Panc1 (cell line): ENCODE data around the gene FAM83F. TPM values are rescaled to one million over a fixed set of nuclear protein-coding genes. Genes with fewer than 3 reads are reported as not detected.

Source experiments
- ATAC-seq: fragments of 200-7000 bp; cut with Tn5 transposase; 2 replicates; pipeline ENCODE4 v1.9.1; 2020; ENCODE audit warnings: mild to moderate bottlenecking, moderate library complexity
- BruUV-seq: library from RNA; stranded (reverse); fragments of 400-500 nt; replicated peaks from 2 replicates; lab custom pipeline; 2021; lab: Mats Ljungman, UMichigan
- CTCF ChIA-PET: fragments of 300-600 bp; sonication (Branson Sonifier 250); formaldehyde crosslinking; loops from one replicate; lab custom pipeline; 2022; ENCODE audit warnings: antibody characterized with exemption; lab: Charles Lee
- POLR2A ChIA-PET: fragments of 300-600 bp; sonication (Branson Sonifier 250); formaldehyde crosslinking; loops from one replicate; lab custom pipeline; 2022; ENCODE audit warnings: antibody characterized with exemption; lab: Charles Lee
- DNase-seq: peaks from one replicate; pipeline ENCODE4 v3.0.0-alpha.2; 2010; ENCODE audit warnings: low read depth, low spot score
- H3K27ac ChIP-seq: 2 replicates; pipeline ENCODE4 v1.5.1; 2011; ENCODE audit warnings: mild to moderate bottlenecking, low read length, inconsistent platforms
- H3K27me3 ChIP-seq: fragments of 200-500 bp; sonication (Bioruptor generic); 2 replicates; pipeline ENCODE4 v1.6.0; 2014; ENCODE audit warnings: low read length, inconsistent platforms; ENCODE audit not compliant: control insufficient read depth, insufficient read depth
- H3K36me3 ChIP-seq: fragments of 200-500 bp; sonication (Bioruptor generic); 2 replicates; pipeline ENCODE4 v1.5.1; 2014; ENCODE audit warnings: inconsistent platforms, mild to moderate bottlenecking, low read length, moderate library complexity; ENCODE audit not compliant: control insufficient read depth, insufficient read depth
- H3K4me1 ChIP-seq: 2 replicates; pipeline ENCODE4 v1.5.1; 2011; ENCODE audit warnings: inconsistent platforms, mild to moderate bottlenecking, low read length, moderate library complexity; ENCODE audit not compliant: control insufficient read depth, insufficient read depth
- H3K4me3 ChIP-seq, 2 experiments: 2 replicates each; pipeline ENCODE4 v1.5.1; 2011 to 2012; ENCODE audit warnings: low read depth in 2 of 2, low read length in 2 of 2, mild to moderate bottlenecking in 2 of 2, inconsistent platforms in 1 of 2, moderate library complexity in 1 of 2
- H3K9me3 ChIP-seq: fragments of 200-500 bp; sonication (Bioruptor generic); 2 replicates; pipeline ENCODE4 v1.5.1; 2014; ENCODE audit warnings: low read depth, mild to moderate bottlenecking, inconsistent platforms, low read length, moderate library complexity; ENCODE audit not compliant: control insufficient read depth, insufficient read depth
- POLR2AphosphoS5 ChIP-seq: IDR thresholded peaks from 2 replicates; pipeline ENCODE4 v1.6.1; 2012; ENCODE audit warnings: mild to moderate bottlenecking, low read depth, low read length, moderate library complexity
- SIN3A ChIP-seq: IDR thresholded peaks from 2 replicates; pipeline ENCODE4 v1.6.1; 2012; ENCODE audit warnings: low read depth, mild to moderate bottlenecking, low read length, moderate library complexity, borderline replicate concordance; ENCODE audit not compliant: insufficient read depth
- TCF7L2 ChIP-seq: IDR thresholded peaks from 2 replicates; pipeline ENCODE4 v1.6.1; 2011; ENCODE audit warnings: mild to moderate bottlenecking, low read depth, low read length, inconsistent platforms
- in situ Hi-C: cut with HindIII; loops from 2 replicates; pipeline ENCODE4 v1.10.0; 2016; ENCODE audit warnings: low sequenced_read_pairs, low pct_unique_long_range_greater_than_20kb
- intact Hi-C: fragments of 100-400 bp; cut with micrococcal nuclease; formaldehyde crosslinking; loops from one replicate; pipeline ENCODE4 v1.10.0; 2022; ENCODE audit not compliant: unreplicated experiment
- total RNA-seq: library from RNA; stranded (reverse); gene quantifications from one replicate; pipeline ENCODE4 v1.2.1, GENCODE V29; 2021; ENCODE audit not compliant: unreplicated experiment
- TF ChIP-seq, protein P1 (sequence below): fragments of 450-650 bp; IDR thresholded peaks from 2 replicates; pipeline ENCODE4 v1.5.1; 2017; ENCODE audit warnings: mild to moderate bottlenecking
- TF ChIP-seq, protein P2 (sequence below), 2 experiments: IDR thresholded peaks; 2 replicates each; pipeline ENCODE4 v1.6.1; 2011 to 2012; ENCODE audit warnings: low read depth in 2 of 2, control low read depth in 1 of 2, low read length in 1 of 2, mild to moderate bottlenecking in 1 of 2, moderate library complexity in 1 of 2; ENCODE audit not compliant: insufficient read depth in 1 of 2

FAM83F gene
- total RNA-seq, 1 experiment from 2014 or later, result 0.05 TPM

DNA sequence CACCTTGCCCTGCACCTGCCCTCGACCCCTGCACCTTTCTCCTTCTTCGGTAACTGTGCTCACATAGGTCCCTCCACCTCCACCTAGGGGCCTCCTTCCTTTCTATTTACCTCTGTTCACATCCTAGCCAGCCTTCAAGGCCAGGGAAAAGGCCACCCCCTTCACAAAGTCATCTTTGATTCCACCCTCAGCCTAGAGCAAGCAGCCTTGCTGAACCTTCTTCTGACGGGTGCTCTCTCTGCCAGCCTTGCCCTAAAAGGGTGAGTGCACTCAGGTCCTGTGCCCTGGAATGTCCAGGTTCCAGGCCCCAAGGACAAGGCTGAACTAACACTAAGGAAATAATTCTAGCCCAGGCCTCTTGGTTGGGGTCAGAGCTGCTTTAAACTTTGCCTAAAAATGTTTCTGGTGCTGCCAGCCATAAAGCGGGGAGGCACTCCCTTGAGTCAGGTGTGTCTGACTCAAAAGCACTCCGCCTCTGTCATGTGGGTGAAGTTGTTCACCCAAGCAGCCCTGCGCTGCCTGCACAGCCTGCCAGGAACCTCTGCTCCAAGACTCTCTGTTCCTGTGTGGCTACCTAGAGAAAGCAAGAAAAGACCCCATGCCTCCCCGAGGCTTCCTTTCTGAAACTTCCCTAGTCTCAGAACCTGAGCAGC is 9.2 kb upstream of the FAM83F start:
- ChIA-PET POLR2A (no interaction called here), CTCF (no interaction called here)
- TF ChIP-seq SIN3A, result no peak
- TF ChIP-seq POLR2AphosphoS5, result no peak
- TF ChIP-seq, protein P1, sequence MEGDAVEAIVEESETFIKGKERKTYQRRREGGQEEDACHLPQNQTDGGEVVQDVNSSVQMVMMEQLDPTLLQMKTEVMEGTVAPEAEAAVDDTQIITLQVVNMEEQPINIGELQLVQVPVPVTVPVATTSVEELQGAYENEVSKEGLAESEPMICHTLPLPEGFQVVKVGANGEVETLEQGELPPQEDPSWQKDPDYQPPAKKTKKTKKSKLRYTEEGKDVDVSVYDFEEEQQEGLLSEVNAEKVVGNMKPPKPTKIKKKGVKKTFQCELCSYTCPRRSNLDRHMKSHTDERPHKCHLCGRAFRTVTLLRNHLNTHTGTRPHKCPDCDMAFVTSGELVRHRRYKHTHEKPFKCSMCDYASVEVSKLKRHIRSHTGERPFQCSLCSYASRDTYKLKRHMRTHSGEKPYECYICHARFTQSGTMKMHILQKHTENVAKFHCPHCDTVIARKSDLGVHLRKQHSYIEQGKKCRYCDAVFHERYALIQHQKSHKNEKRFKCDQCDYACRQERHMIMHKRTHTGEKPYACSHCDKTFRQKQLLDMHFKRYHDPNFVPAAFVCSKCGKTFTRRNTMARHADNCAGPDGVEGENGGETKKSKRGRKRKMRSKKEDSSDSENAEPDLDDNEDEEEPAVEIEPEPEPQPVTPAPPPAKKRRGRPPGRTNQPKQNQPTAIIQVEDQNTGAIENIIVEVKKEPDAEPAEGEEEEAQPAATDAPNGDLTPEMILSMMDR, result no peak
- TF ChIP-seq TCF7L2, result no peak
- TF ChIP-seq, protein P2, sequence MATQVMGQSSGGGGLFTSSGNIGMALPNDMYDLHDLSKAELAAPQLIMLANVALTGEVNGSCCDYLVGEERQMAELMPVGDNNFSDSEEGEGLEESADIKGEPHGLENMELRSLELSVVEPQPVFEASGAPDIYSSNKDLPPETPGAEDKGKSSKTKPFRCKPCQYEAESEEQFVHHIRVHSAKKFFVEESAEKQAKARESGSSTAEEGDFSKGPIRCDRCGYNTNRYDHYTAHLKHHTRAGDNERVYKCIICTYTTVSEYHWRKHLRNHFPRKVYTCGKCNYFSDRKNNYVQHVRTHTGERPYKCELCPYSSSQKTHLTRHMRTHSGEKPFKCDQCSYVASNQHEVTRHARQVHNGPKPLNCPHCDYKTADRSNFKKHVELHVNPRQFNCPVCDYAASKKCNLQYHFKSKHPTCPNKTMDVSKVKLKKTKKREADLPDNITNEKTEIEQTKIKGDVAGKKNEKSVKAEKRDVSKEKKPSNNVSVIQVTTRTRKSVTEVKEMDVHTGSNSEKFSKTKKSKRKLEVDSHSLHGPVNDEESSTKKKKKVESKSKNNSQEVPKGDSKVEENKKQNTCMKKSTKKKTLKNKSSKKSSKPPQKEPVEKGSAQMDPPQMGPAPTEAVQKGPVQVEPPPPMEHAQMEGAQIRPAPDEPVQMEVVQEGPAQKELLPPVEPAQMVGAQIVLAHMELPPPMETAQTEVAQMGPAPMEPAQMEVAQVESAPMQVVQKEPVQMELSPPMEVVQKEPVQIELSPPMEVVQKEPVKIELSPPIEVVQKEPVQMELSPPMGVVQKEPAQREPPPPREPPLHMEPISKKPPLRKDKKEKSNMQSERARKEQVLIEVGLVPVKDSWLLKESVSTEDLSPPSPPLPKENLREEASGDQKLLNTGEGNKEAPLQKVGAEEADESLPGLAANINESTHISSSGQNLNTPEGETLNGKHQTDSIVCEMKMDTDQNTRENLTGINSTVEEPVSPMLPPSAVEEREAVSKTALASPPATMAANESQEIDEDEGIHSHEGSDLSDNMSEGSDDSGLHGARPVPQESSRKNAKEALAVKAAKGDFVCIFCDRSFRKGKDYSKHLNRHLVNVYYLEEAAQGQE (IDR thresholded peaks at IDR 0.05; ENCODE audit: insufficient read depth in 1 of 2, low read depth in 2 of 2, low read length in 1 of 2), result no peak
- in situ Hi-C loops, result no loop called here
- Histone ChIP-seq H3K9me3 (no peaks in the 10 kb centered on the region), H3K27ac (no peak overlapping the region), H3K27me3 (no peaks in the 10 kb centered on the region; the same call in 1 of the 2 replicates), H3K36me3 (no peaks in the 10 kb centered on the region), H3K4me1 (no peaks in the 10 kb centered on the region), H3K4me3 (no peak overlapping the region)
- BruUV-seq, result no TSS peak
- no peak for DNase-seq
- ATAC-seq, result no peak
- intact Hi-C loops, result no loop called here

DNA sequence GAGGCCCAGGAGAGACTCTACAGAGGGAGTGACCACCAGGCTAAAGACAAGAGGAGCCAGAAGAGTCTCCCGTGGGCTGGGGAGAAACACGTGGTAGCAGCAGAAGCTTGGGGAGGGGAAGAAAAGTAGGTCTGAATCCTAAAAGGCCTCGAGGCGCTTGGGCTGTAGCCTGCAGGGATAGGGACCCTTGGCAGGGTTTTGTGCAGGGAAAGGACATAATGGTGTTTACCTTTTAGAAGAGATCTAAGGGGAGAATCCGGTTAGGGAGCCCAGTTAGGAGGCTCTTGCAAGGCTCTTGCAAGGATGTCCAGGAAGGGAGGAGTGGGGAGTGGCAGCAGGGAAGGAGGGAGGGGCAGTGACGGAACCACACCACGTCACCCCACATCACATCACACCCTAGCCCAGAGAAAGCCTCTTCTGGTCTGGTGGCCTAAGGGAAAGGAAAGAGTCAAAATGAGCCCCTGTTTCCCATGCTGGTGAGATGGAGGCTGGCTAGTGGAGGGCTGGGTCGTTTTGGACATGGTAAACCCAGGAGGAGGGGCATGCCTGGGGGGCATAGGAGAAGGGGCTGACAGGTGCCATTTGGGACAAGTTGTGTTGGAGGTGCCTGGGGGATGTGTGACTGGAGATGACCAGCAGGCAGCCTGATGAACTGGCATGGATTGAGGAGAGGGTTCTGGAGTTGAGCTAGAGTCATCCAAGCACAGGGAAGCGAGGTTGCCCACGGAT is 6.2 kb upstream of the FAM83F start:
- intact Hi-C loops, result no loop called here
- Histone ChIP-seq H3K9me3 (no peaks in the 10 kb centered on the region), H3K4me3 (no peak overlapping the region), H3K27me3 (no peaks in the 10 kb centered on the region; the same call in 1 of the 2 replicates), H3K36me3 (no peaks in the 10 kb centered on the region), H3K27ac (no peak overlapping the region), H3K4me1 (no peaks in the 10 kb centered on the region)
- ChIA-PET POLR2A (no interaction called here), CTCF (no interaction called here)
- DNase-seq, result no peak
- TF ChIP-seq SIN3A (no peak), TCF7L2 (no peak), POLR2AphosphoS5 (no peak)
- TF ChIP-seq, protein P2 (IDR thresholded peaks at IDR 0.05; ENCODE audit: insufficient read depth in 1 of 2, low read depth in 2 of 2, low read length in 1 of 2), result no peak
- TF ChIP-seq, protein P1, result no peak
- no TSS peak for BruUV-seq
- in situ Hi-C loops, result no loop called here
- no peak for ATAC-seq
